IMR-90 (cell line): ENCODE results near the gene SOX9. TPM values are rescaled to one million over a fixed set of nuclear protein-coding genes. Genes with fewer than 3 reads are reported as not detected.

Experiments
- ATAC-seq: fragments of 200-7000 bp; cut with Tn5 transposase; 2 replicates; pipeline ENCODE4 v1.9.1; 2020; ENCODE audit warnings: low read depth, mild to moderate bottlenecking, moderate library complexity
- BruUV-seq: library from RNA; stranded (reverse); fragments of 400-500 nt; replicated peaks from 2 replicates; lab custom pipeline; 2021; lab: Mats Ljungman, UMichigan
- CTCF ChIA-PET: fragments of 300-600 bp; formaldehyde crosslinking; extraction: SDS; loops from one replicate; lab custom pipeline; 2021; ENCODE audit warnings: antibody characterized with exemption; lab: Yijun Ruan, JAX
- POLR2A ChIA-PET: fragments of 300-600 bp; sonication (Branson Sonifier 250); formaldehyde crosslinking; loops from one replicate; lab custom pipeline; 2022; ENCODE audit warnings: antibody characterized with exemption; ENCODE audit not compliant: unreplicated experiment; lab: Charles Lee
- DNase-seq: peaks from one replicate; pipeline ENCODE4 v3.0.0; 2013
- H2AFZ ChIP-seq: replicated peaks from 2 replicates; pipeline ENCODE3; 2013; ENCODE audit warnings: low read length, mild to moderate bottlenecking; ENCODE audit not compliant: poor library complexity
- H2AK5ac ChIP-seq: 2 replicates; pipeline ENCODE4 v1.6.1; 2013; ENCODE audit warnings: low read depth, low read length, inconsistent platforms
- H2AK9ac ChIP-seq: replicated peaks from 2 replicates; pipeline ENCODE3; 2013; ENCODE audit warnings: mild to moderate bottlenecking, low read depth, low read length, moderate library complexity; ENCODE audit not compliant: poor library complexity
- H2BK120ac ChIP-seq: 2 replicates; pipeline ENCODE4 v1.6.1; 2013; ENCODE audit warnings: low read depth, low read length, inconsistent platforms
- H2BK15ac ChIP-seq: 3 replicates; pipeline ENCODE4 v1.6.1; 2013; ENCODE audit warnings: low read depth, low read length, inconsistent platforms
- H2BK20ac ChIP-seq: 2 replicates; pipeline ENCODE4 v1.6.1; 2013; ENCODE audit warnings: low read depth, mild to moderate bottlenecking, inconsistent platforms, low read length, moderate library complexity
- H2BK5ac ChIP-seq: 2 replicates; pipeline ENCODE4 v1.6.1; 2013; ENCODE audit warnings: mild to moderate bottlenecking, low read depth, low read length, inconsistent platforms; ENCODE audit not compliant: poor library complexity, severe bottlenecking
- H3K14ac ChIP-seq: replicated peaks from 2 replicates; pipeline ENCODE4 v1.6.1; 2013; ENCODE audit warnings: low read depth, low read length, inconsistent platforms
- H3K18ac ChIP-seq: 2 replicates; pipeline ENCODE4 v1.6.1; 2013; ENCODE audit warnings: low read depth, low read length, control low read depth
- H3K23ac ChIP-seq: 2 replicates; pipeline ENCODE4 v1.6.1; 2013; ENCODE audit warnings: low read depth, low read length, inconsistent platforms
- H3K27ac ChIP-seq: 2 replicates; pipeline ENCODE4 v1.5.1; 2013; ENCODE audit warnings: mild to moderate bottlenecking, control low read depth, low read length; ENCODE audit not compliant: insufficient read depth
- H3K27me3 ChIP-seq: 2 replicates; pipeline ENCODE4 v1.6.1; 2013; ENCODE audit warnings: low read length; ENCODE audit not compliant: control insufficient read depth, insufficient read depth
- H3K36me3 ChIP-seq: 2 replicates; pipeline ENCODE4 v1.6.1; 2013; ENCODE audit warnings: low read length, mixed read lengths; ENCODE audit not compliant: control insufficient read depth, insufficient read depth
- H3K4ac ChIP-seq: 2 replicates; pipeline ENCODE4 v1.6.1; 2013; ENCODE audit warnings: low read depth, low read length, inconsistent platforms
- H3K4me1 ChIP-seq: 2 replicates; pipeline ENCODE4 v1.6.1; 2013; ENCODE audit warnings: low read length, mixed read lengths; ENCODE audit not compliant: control insufficient read depth, insufficient read depth
- H3K4me2 ChIP-seq: 2 replicates; pipeline ENCODE4 v1.6.1; 2013; ENCODE audit warnings: low read depth, mild to moderate bottlenecking, control low read depth, low read length, moderate library complexity
- H3K4me3 ChIP-seq: 2 replicates; pipeline ENCODE4 v1.5.1; 2013; ENCODE audit warnings: low read depth, mild to moderate bottlenecking, control low read depth, low read length, moderate library complexity; ENCODE audit not compliant: insufficient read depth
- H3K56ac ChIP-seq: 2 replicates; pipeline ENCODE4 v1.6.1; 2013; ENCODE audit warnings: low read length, inconsistent platforms; ENCODE audit not compliant: insufficient read depth; ENCODE audit errors: extremely low read depth
- H3K79me1 ChIP-seq, 2 experiments: 2 replicates each; pipeline ENCODE4 v1.6.1; 2013; ENCODE audit warnings: low read length in 2 of 2, inconsistent platforms in 1 of 2, low read depth in 1 of 2
- H3K9ac ChIP-seq: 2 replicates; pipeline ENCODE4 v1.6.1; 2013; ENCODE audit warnings: low read depth, low read length, control low read depth
- H3K9me1 ChIP-seq: 2 replicates; pipeline ENCODE4 v1.6.1; 2013; ENCODE audit warnings: low read length, inconsistent platforms; ENCODE audit not compliant: insufficient read depth
- H3K9me3 ChIP-seq: 2 replicates; pipeline ENCODE4 v1.6.1; 2013; ENCODE audit warnings: low read length; ENCODE audit not compliant: control insufficient read depth, insufficient read depth
- H4K20me1 ChIP-seq: 2 replicates; pipeline ENCODE4 v1.6.1; 2013; ENCODE audit warnings: low read length, inconsistent platforms; ENCODE audit not compliant: insufficient read depth
- H4K5ac ChIP-seq: 2 replicates; pipeline ENCODE4 v1.6.1; 2013; ENCODE audit warnings: mild to moderate bottlenecking, low read depth, low read length, control low read depth
- H4K8ac ChIP-seq, 2 experiments: 2 replicates each; pipeline ENCODE4 v1.6.1; 2013; ENCODE audit warnings: low read depth in 2 of 2, low read length in 2 of 2, control low read depth in 1 of 2, inconsistent platforms in 1 of 2
- H4K91ac ChIP-seq: 2 replicates; pipeline ENCODE4 v1.6.1; 2013; ENCODE audit warnings: low read depth, low read length, inconsistent platforms; ENCODE audit not compliant: insufficient read depth
- CEBPB ChIP-seq: IDR thresholded peaks from 2 replicates; pipeline ENCODE4 v1.6.1; 2012; ENCODE audit warnings: low read depth, low read length, improper control_type of control experiment
- CHD1 ChIP-seq: IDR thresholded peaks from 2 replicates; pipeline ENCODE4 v1.6.1; 2012; ENCODE audit warnings: low read depth, low read length, improper control_type of control experiment
- MAFK ChIP-seq: IDR thresholded peaks from 2 replicates; pipeline ENCODE4 v1.6.1; 2012; ENCODE audit warnings: low read depth, low read length, improper control_type of control experiment
- MAZ ChIP-seq: IDR thresholded peaks from 2 replicates; pipeline ENCODE4 v1.6.1; 2012; ENCODE audit warnings: low read depth, mild to moderate bottlenecking, low read length, improper control_type of control experiment, moderate library complexity, borderline replicate concordance
- RFX5 ChIP-seq: IDR thresholded peaks from 2 replicates; pipeline ENCODE4 v1.8.0; 2012; ENCODE audit warnings: low read depth, mild to moderate bottlenecking, low read length, moderate library complexity
- SMC3 ChIP-seq: fragments of 150-350 bp; IDR thresholded peaks from 2 replicates; pipeline ENCODE4 v1.6.1; 2016; ENCODE audit warnings: low read depth, mild to moderate bottlenecking, antibody characterized with exemption, low read length, moderate library complexity
- WGBS, 2 experiments: methylation state at CpG; one replicate each; pipeline versions ENCODE4 v1.1.5 to v1.1.7; 2013; ENCODE audit warnings: missing lambda C conversion rate in 2 of 2; ENCODE audit not compliant: insufficient read length in 1 of 2; ENCODE audit errors: extremely low coverage in 2 of 2; 5-methylcytosine and 5-hydroxymethylcytosine counted together
- dilution Hi-C: fragments of 300-500 bp; cut with HindIII; formaldehyde crosslinking; loops from one replicate; pipeline ENCODE4 v1.14.3; 2018; ENCODE audit warnings: low sequenced_read_pairs; ENCODE audit not compliant: unreplicated experiment
- in situ Hi-C: fragments of 300-500 bp; cut with MboI; formaldehyde crosslinking; loops from 3 replicates; pipeline ENCODE4 v1.14.3; 2019; ENCODE audit warnings: low sequenced_read_pairs, inconsistent platforms, mixed read lengths
- intact Hi-C: fragments of 100-400 bp; cut with micrococcal nuclease; formaldehyde crosslinking; loops from 2 replicates; pipeline ENCODE4 v1.10.0; 2022
- polyA plus RNA-seq, 3 experiments: library from polyadenylated mRNA; depleted of rRNA; stranded (reverse); fragments of >200 nt; gene quantifications; 2 replicates each; pipeline ENCODE4 v1.2.3, GENCODE V29; 2012; ENCODE audit warnings: low replicate concordance in 1 of 3
- total RNA-seq: library from RNA; depleted of rRNA; stranded (reverse); fragments of >200 nt; gene quantifications from 2 replicates; pipeline ENCODE4 v1.2.3, GENCODE V29; 2012
- TF ChIP-seq, protein P1 (sequence below): fragments of 150-350 bp; IDR thresholded peaks from 2 replicates; pipeline ENCODE4 v1.6.1; 2016; ENCODE audit warnings: low read depth, mild to moderate bottlenecking, low read length, moderate library complexity, borderline replicate concordance
- TF ChIP-seq, protein P2 (sequence below): conservative IDR thresholded peaks from 2 replicates; pipeline ENCODE4 v1.5.1; 2012; ENCODE audit warnings: mild to moderate bottlenecking, low read depth, low read length, improper control_type of control experiment

The SOX9 gene
- total and polyA plus RNA-seq, 2 of the 4 experiments (the other 2 are of a cell fraction) = 4.1 to 12.7 TPM

DNA sequence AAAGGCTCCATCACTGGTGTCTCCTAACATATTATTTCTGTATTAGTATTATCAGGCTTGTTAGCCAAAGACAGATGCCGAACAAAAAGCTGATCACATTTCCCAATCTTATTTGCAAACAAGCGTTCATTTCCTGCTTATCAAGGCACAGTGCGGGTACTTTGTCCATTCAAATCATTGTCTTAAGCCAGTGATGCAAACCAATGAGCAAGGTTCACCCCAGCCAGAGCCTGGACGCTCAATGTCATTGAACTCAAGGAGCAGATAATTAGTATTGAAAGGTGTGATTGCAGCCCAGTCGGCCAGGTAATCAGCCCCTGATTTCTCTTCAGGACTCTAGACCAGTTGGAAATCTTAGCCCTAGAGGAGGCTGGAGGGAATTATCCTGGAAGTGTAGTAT, 20.4 kb upstream of the SOX9 start:
- no TSS peak for BruUV-seq
- in situ Hi-C loops (loop anchor here (10.0 kb wide), 1 partner anchor 616 kb away; no protein-coding TSS in a partner anchor), dilution Hi-C loops (no loop called here)

More for the DNA sequence above, 20.4 kb upstream of the SOX9 start:
- 100% methylated on average over 2 of the region's 5 CpGs; no CpG with 5 or more reads in 1 of the 2 experiments for WGBS, 2 experiments
- no peak for ATAC-seq
- H3K9me3 ChIP-seq = no peaks in the 10 kb centered on the region
- H3K23ac ChIP-seq = no peak overlapping the region
- TF ChIP-seq MAFK = no peak
- TF ChIP-seq, protein P1, sequence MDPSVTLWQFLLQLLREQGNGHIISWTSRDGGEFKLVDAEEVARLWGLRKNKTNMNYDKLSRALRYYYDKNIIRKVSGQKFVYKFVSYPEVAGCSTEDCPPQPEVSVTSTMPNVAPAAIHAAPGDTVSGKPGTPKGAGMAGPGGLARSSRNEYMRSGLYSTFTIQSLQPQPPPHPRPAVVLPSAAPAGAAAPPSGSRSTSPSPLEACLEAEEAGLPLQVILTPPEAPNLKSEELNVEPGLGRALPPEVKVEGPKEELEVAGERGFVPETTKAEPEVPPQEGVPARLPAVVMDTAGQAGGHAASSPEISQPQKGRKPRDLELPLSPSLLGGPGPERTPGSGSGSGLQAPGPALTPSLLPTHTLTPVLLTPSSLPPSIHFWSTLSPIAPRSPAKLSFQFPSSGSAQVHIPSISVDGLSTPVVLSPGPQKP = no peak
- no peak for TF ChIP-seq RFX5
- TF ChIP-seq, protein P2, sequence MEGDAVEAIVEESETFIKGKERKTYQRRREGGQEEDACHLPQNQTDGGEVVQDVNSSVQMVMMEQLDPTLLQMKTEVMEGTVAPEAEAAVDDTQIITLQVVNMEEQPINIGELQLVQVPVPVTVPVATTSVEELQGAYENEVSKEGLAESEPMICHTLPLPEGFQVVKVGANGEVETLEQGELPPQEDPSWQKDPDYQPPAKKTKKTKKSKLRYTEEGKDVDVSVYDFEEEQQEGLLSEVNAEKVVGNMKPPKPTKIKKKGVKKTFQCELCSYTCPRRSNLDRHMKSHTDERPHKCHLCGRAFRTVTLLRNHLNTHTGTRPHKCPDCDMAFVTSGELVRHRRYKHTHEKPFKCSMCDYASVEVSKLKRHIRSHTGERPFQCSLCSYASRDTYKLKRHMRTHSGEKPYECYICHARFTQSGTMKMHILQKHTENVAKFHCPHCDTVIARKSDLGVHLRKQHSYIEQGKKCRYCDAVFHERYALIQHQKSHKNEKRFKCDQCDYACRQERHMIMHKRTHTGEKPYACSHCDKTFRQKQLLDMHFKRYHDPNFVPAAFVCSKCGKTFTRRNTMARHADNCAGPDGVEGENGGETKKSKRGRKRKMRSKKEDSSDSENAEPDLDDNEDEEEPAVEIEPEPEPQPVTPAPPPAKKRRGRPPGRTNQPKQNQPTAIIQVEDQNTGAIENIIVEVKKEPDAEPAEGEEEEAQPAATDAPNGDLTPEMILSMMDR = no peak
- no peak for TF ChIP-seq CHD1
- no peak for TF ChIP-seq CEBPB
- no peak for TF ChIP-seq MAZ
- no peak for TF ChIP-seq SMC3
- no peak overlapping the region for H3K4me2 ChIP-seq
- H4K8ac ChIP-seq = no peak overlapping the region
- ChIA-PET POLR2A (interaction anchor here (1.1 kb wide), 1 partner anchor 20 kb away, joined by 5 read pairs; the partner anchor contains the start of gene SOX9), CTCF (interaction anchor here (1.1 kb wide), 1 partner anchor 11 kb away, joined by 3 read pairs; no protein-coding TSS in a partner anchor)
- H4K20me1 ChIP-seq = no peaks in the 10 kb centered on the region
- H2BK120ac ChIP-seq = 0 out of 2 replicates have a peak overlapping the region, but pooled peaks have one; percentile 59
- no peak overlapping the region for H3K56ac ChIP-seq
- intact Hi-C loops = no loop called here
- no peak overlapping the region for H2BK15ac ChIP-seq
- H3K4me3 ChIP-seq = no peak overlapping the region
- peak overlapping the region; percentile 63 for H2BK20ac ChIP-seq
- H3K9ac ChIP-seq = no peak overlapping the region
- H3K14ac ChIP-seq = no peak overlapping the region
- no peaks in the 10 kb centered on the region for H3K27me3 ChIP-seq
- H2AK9ac ChIP-seq = no peak overlapping the region
- no peak for DNase-seq
- H2AK5ac ChIP-seq = peak overlapping the region; percentile 73; the same call in 1 of the 2 replicates
- H2BK5ac ChIP-seq = no peak overlapping the region
- H4K5ac ChIP-seq = no peak overlapping the region
- H3K36me3 ChIP-seq = no peaks in the 10 kb centered on the region
- 0 out of 2 replicates have a peak, but pooled peaks cover 3% of the 10 kb centered on the region for H3K9me1 ChIP-seq
- H3K18ac ChIP-seq = peak overlapping the region; percentile 67; the same call in 1 of the 2 replicates
- peaks cover 3% of the 10 kb centered on the region for H3K4me1 ChIP-seq
- H3K79me1 ChIP-seq = no peaks in the 10 kb centered on the region
- H3K4ac ChIP-seq = peak overlapping the region; percentile 73; the same call in 1 of the 2 replicates
- H3K27ac ChIP-seq = no peak overlapping the region
- H2AFZ ChIP-seq = no peak overlapping the region
- H4K91ac ChIP-seq = no peak overlapping the region
